Liver (tissue), 9 donors: ENCODE measurements around the gene TBC1D10B. TPM values are rescaled to one million over a fixed set of nuclear protein-coding genes. Genes with fewer than 3 reads are reported as not detected.

Experiments
- DNase-seq: peaks from one replicate; pipeline ENCODE4 v3.0.0-alpha.2; 2017; ENCODE audit warnings: low spot score
- H3K27ac ChIP-seq, 2 donors: one replicate each; pipeline ENCODE4 v1.7.0; 2013; ENCODE audit warnings: inconsistent platforms in 2 of 2, low read length in 2 of 2, control low read depth in 1 of 2, low read depth in 1 of 2, mild to moderate bottlenecking in 1 of 2
- H3K27me3 ChIP-seq, 4 donors: one replicate each; pipeline versions ENCODE4 v1.6.1 to v1.7.0; 2013; ENCODE audit warnings: low read length in 3 of 4, inconsistent platforms in 1 of 4, mild to moderate bottlenecking in 1 of 4, moderate library complexity in 1 of 4; ENCODE audit not compliant: control insufficient read depth in 4 of 4, insufficient read depth in 4 of 4
- H3K36me3 ChIP-seq, 4 donors: one replicate each; pipeline versions ENCODE4 v1.6.1 to v1.7.0; 2013; ENCODE audit warnings: low read length in 3 of 4, mild to moderate bottlenecking in 3 of 4, low read depth in 1 of 4, moderate library complexity in 1 of 4; ENCODE audit not compliant: control insufficient read depth in 4 of 4, insufficient read depth in 3 of 4
- H3K4me1 ChIP-seq, 4 donors: one replicate each; pipeline versions ENCODE4 v1.6.1 to v1.7.0; 2013; ENCODE audit warnings: low read length in 3 of 4, mild to moderate bottlenecking in 3 of 4, moderate library complexity in 1 of 4; ENCODE audit not compliant: control insufficient read depth in 4 of 4, insufficient read depth in 4 of 4
- H3K4me3 ChIP-seq, 3 donors: one replicate each; pipeline versions ENCODE4 v1.6.1 to v1.7.0; 2013; ENCODE audit warnings: low read length in 3 of 3, control low read depth in 1 of 3, low read depth in 1 of 3, mild to moderate bottlenecking in 1 of 3
- H3K9ac ChIP-seq, 2 donors: one replicate each; pipeline ENCODE4 v1.7.0; 2013; ENCODE audit warnings: low read length in 2 of 2, mild to moderate bottlenecking in 2 of 2, moderate library complexity in 2 of 2, control low read depth in 1 of 2, low read depth in 1 of 2
- H3K9me3 ChIP-seq, 4 donors: one replicate each; pipeline versions ENCODE4 v1.6.1 to v1.7.0; 2013; ENCODE audit warnings: low read length in 3 of 4; ENCODE audit not compliant: control insufficient read depth in 4 of 4
- ATF3 ChIP-seq: IDR thresholded peaks from 2 replicates; pipeline ENCODE4 v1.6.1; 2016; ENCODE audit warnings: antibody characterized with exemption
- CTCF ChIP-seq: fragments of 150-350 bp; IDR thresholded peaks from 2 replicates; pipeline ENCODE4 v1.5.1; 2017; ENCODE audit warnings: improper control_type of control experiment, low read depth, low read length; ENCODE audit not compliant: missing input control
- FOXA1 ChIP-seq: IDR thresholded peaks from 2 replicates; pipeline ENCODE4 v1.6.1; 2016; ENCODE audit warnings: antibody characterized with exemption
- FOXA2 ChIP-seq: IDR thresholded peaks from 2 replicates; pipeline ENCODE4 v1.6.1; 2016; ENCODE audit warnings: antibody characterized with exemption
- GABPA ChIP-seq, 2 donors: IDR thresholded peaks in 1 of 2; conservative IDR thresholded peaks in 1 of 2; 2 replicates each; pipeline ENCODE4 v1.6.1; 2016; ENCODE audit warnings: antibody characterized with exemption in 2 of 2, mild to moderate bottlenecking in 1 of 2, moderate library complexity in 1 of 2
- HNF4A ChIP-seq, 2 donors: conservative IDR thresholded peaks; 2 replicates each; pipeline ENCODE4 v1.6.1; 2016; ENCODE audit warnings: antibody characterized with exemption in 2 of 2, mild to moderate bottlenecking in 2 of 2
- HNF4G ChIP-seq: IDR thresholded peaks from 2 replicates; pipeline ENCODE4 v1.6.1; 2016; ENCODE audit warnings: antibody characterized with exemption
- JUND ChIP-seq, 2 donors: IDR thresholded peaks; 2 replicates each; pipeline ENCODE4 v1.6.1; 2016; ENCODE audit warnings: antibody characterized with exemption in 2 of 2
- MAX ChIP-seq: IDR thresholded peaks from 2 replicates; pipeline ENCODE4 v1.6.1; 2016; ENCODE audit warnings: antibody characterized with exemption
- NR2F2 ChIP-seq: IDR thresholded peaks from 2 replicates; pipeline ENCODE4 v1.6.1; 2016; ENCODE audit warnings: antibody characterized with exemption
- RAD21 ChIP-seq, 2 donors: IDR thresholded peaks; 2 replicates each; pipeline ENCODE4 v1.6.1; 2016; ENCODE audit warnings: antibody characterized with exemption in 2 of 2, mild to moderate bottlenecking in 2 of 2
- RXRA ChIP-seq, 2 donors: IDR thresholded peaks; 2 replicates each; pipeline ENCODE4 v1.6.1; 2017 to 2018; ENCODE audit warnings: antibody characterized with exemption in 2 of 2, mild to moderate bottlenecking in 1 of 2
- SP1 ChIP-seq: IDR thresholded peaks from 2 replicates; pipeline ENCODE4 v1.6.1; 2018; ENCODE audit warnings: antibody characterized with exemption, mild to moderate bottlenecking
- TAF1 ChIP-seq: conservative IDR thresholded peaks from 2 replicates; pipeline ENCODE4 v1.6.1; 2016; ENCODE audit warnings: antibody characterized with exemption, mild to moderate bottlenecking
- YY1 ChIP-seq: IDR thresholded peaks from 2 replicates; pipeline ENCODE4 v1.6.1; 2016; ENCODE audit warnings: antibody characterized with exemption, mild to moderate bottlenecking
- WGBS: extraction: QIAGEN DNeasy Blood & Tissue Kit; methylation state at CpG from one replicate; pipeline ENCODE4 v1.1.7; 2013; 5-methylcytosine and 5-hydroxymethylcytosine counted together
- polyA plus RNA-seq, 2 donors: library from polyadenylated mRNA; stranded (reverse) in 1 of 2; unstranded in 1 of 2; fragments of 200-250 nt in 1 of 2; fragments of >200 nt in 1 of 2; fragmentation: Nextera tagmentation in 1 of 2; extraction: Ambion mirVana in 1 of 2; gene quantifications; one replicate each; pipeline versions ENCODE4 v1.2.1 to v1.2.3, GENCODE V29; 2013 to 2015
- total RNA-seq, 2 donors: library from RNA; depleted of rRNA; stranded (reverse); fragments of >200 nt; gene quantifications; one replicate each; pipeline ENCODE4 v1.2.3, GENCODE V29; 2014
- TF ChIP-seq, protein P1 (sequence below): IDR thresholded peaks from 2 replicates; pipeline ENCODE4 v1.6.1; 2016; ENCODE audit warnings: antibody characterized with exemption
- TF ChIP-seq, protein P2 (sequence below): IDR thresholded peaks from 2 replicates; pipeline ENCODE4 v1.6.1; 2016; ENCODE audit warnings: antibody characterized with exemption, mild to moderate bottlenecking
- donor health status: healthy.
- donor health status: healthy.
- donor health status: healthy.
- donor health status: healthy.
- donor health status: healthy.

The TBC1D10B gene
- total and polyA plus RNA-seq, 4 donors, result 3.6 to 16.5 (median 12.6) TPM

GRCh38 chr16:30383521-30383920 is 13.2 kb upstream of the TBC1D10B start:
- TF ChIP-seq, protein P1, sequence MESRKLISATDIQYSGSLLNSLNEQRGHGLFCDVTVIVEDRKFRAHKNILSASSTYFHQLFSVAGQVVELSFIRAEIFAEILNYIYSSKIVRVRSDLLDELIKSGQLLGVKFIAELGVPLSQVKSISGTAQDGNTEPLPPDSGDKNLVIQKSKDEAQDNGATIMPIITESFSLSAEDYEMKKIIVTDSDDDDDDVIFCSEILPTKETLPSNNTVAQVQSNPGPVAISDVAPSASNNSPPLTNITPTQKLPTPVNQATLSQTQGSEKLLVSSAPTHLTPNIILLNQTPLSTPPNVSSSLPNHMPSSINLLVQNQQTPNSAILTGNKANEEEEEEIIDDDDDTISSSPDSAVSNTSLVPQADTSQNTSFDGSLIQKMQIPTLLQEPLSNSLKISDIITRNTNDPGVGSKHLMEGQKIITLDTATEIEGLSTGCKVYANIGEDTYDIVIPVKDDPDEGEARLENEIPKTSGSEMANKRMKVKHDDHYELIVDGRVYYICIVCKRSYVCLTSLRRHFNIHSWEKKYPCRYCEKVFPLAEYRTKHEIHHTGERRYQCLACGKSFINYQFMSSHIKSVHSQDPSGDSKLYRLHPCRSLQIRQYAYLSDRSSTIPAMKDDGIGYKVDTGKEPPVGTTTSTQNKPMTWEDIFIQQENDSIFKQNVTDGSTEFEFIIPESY, result no peak
- TF ChIP-seq NR2F2, result no peak
- TF ChIP-seq FOXA2, result no peak
- no peak for TF ChIP-seq GABPA (IDR thresholded peaks at IDR 0.05 in 1 of 2, conservative IDR thresholded peaks at IDR 0.05 in 1 of 2)
- no peak for TF ChIP-seq RAD21 (IDR thresholded peaks at IDR 0.05)
- no peak for TF ChIP-seq MAX
- TF ChIP-seq CTCF, result no peak
- TF ChIP-seq, protein P2, sequence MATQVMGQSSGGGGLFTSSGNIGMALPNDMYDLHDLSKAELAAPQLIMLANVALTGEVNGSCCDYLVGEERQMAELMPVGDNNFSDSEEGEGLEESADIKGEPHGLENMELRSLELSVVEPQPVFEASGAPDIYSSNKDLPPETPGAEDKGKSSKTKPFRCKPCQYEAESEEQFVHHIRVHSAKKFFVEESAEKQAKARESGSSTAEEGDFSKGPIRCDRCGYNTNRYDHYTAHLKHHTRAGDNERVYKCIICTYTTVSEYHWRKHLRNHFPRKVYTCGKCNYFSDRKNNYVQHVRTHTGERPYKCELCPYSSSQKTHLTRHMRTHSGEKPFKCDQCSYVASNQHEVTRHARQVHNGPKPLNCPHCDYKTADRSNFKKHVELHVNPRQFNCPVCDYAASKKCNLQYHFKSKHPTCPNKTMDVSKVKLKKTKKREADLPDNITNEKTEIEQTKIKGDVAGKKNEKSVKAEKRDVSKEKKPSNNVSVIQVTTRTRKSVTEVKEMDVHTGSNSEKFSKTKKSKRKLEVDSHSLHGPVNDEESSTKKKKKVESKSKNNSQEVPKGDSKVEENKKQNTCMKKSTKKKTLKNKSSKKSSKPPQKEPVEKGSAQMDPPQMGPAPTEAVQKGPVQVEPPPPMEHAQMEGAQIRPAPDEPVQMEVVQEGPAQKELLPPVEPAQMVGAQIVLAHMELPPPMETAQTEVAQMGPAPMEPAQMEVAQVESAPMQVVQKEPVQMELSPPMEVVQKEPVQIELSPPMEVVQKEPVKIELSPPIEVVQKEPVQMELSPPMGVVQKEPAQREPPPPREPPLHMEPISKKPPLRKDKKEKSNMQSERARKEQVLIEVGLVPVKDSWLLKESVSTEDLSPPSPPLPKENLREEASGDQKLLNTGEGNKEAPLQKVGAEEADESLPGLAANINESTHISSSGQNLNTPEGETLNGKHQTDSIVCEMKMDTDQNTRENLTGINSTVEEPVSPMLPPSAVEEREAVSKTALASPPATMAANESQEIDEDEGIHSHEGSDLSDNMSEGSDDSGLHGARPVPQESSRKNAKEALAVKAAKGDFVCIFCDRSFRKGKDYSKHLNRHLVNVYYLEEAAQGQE, result no peak
- TF ChIP-seq TAF1, result no peak
- no peak for TF ChIP-seq YY1
- TF ChIP-seq HNF4A (conservative IDR thresholded peaks at IDR 0.05), result no peak
- no peak for TF ChIP-seq RXRA (IDR thresholded peaks at IDR 0.05)
- TF ChIP-seq HNF4G, result no peak

DNA sequence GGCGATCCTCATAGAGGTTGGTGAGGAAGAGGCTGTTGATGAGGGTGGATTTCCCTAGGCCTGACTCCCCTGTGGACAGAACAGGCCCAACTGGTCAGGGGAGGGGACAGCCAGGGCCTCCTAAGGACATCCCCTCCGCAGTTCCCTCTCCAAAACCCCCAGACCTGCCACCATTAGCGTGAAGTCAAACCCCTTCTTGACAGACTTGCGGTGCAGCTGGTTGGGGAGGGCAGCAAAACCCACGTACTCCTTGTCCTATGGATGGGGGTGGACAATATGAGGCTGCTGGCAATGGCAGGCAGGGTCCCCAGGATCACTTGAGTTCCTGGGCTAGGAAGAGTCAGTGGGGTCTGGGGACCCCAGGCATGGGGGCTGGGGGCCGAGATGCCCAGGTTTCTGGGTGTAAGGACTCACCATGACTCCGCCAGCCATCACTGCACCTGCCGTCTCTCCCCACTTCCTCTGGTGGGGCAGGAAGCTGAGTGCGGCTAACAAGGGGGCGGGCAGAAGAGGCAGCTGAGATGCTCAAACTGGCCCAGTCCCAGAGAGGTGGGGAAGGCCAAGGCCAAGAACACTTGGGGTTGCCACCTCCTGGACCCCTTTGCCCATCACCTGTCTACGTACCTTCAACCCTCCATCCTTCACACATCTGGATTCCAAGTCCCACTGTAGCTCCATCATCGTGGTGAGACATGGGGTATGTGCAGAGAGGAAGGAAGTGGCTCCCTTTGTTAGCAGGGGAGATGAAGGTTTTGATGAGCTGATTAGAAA is 12.0 kb upstream of the TBC1D10B start, which contains the start of gene SEPTIN1:
SEPTIN1 (minus strand) TSS at position 451 of the 771 bp plus-strand sequence; CDS start at position 432, 19 bp downstream.
- DNase-seq, result no peak
- no peak within 1 kb of the TSS for H3K4me3 ChIP-seq
- H3K4me1 ChIP-seq, result peaks cover 5 to 15% (median 9%) of the 10 kb centered on the region in 4 donors
- H3K36me3 ChIP-seq, result no peaks in the 10 kb centered on the region
- H3K27ac ChIP-seq, result no peak within 1 kb of the TSS
- no peaks in the 10 kb centered on the region for H3K27me3 ChIP-seq
- 70% methylated on average over 12 of the region's 12 CpGs for WGBS
- no peak within 1 kb of the TSS for H3K9ac ChIP-seq
- H3K9me3 ChIP-seq, result no peaks in the 10 kb centered on the region
- TF ChIP-seq NR2F2 (no peak), HNF4A (conservative IDR thresholded peaks at IDR 0.05) (no peak), RAD21 (IDR thresholded peaks at IDR 0.05) (no peak), ATF3 (no peak), SP1 (no peak), FOXA1 (no peak), RXRA (IDR thresholded peaks at IDR 0.05) (no peak), HNF4G (no peak), JUND (IDR thresholded peaks at IDR 0.05) (no peak), FOXA2 (no peak), MAX (no peak), YY1 (no peak)
- TF ChIP-seq, protein P2, result no peak

More at GRCh38 chr16:30383521-30383920, 13.2 kb upstream of the TBC1D10B start:
- no peaks in the 10 kb centered on the region for H3K9me3 ChIP-seq
- H3K4me1 ChIP-seq, result peaks cover 5 to 7% (median 6%) of the 10 kb centered on the region in 4 donors
- WGBS, result 57% methylated on average over 2 of the region's 2 CpGs
- H3K27me3 ChIP-seq, result no peaks in the 10 kb centered on the region
- H3K9ac ChIP-seq, result no peak overlapping the region
- no peaks in the 10 kb centered on the region for H3K36me3 ChIP-seq
- H3K27ac ChIP-seq, result no peak overlapping the region
- DNase-seq, result no peak
- H3K4me3 ChIP-seq, result no peak overlapping the region
